ENCODE results near the gene TCF7L2.

DNA sequence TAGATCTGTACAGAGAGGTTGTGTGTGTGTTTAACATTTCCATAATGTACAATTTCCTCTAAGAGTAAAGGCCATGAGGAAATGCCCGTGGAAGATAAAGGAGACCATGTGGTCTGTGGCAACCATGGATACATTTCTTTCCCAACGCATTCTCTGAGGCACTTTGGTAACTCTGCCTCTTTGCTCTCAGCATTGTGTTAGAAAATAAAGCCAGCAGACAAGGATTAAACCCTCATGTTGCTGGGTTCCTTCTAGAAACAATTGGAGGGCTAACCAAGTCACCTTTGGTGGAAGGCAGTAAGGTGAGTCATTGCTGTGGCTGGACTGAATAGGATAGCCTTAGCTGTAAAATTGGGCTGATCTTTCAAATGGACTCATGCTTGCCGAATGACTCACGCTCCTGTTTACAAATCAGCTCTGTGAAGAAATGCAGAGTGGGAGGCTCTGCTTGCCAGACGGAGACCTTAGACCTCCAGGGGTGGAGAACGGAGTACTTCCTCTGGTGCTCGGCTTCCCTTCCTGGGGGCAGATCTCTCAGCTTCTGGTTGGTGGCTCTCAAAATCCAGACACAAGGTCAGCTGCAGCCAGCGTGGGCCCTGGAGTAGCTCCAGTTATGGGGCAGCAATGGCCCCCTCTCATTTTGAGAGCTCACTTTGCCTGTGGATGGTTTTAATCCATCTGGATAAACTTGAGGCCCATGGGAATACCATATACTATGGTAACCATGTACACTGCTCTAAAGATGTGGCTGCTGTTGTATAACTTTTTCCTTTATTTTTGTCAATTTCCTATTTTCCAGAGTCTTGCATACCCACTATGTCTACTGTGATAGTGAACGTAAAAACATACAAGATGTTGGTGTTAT, 137.3 kb downstream of the TCF7L2 start:
- no peak for TF ChIP-seq SIN3A (IDR thresholded peaks at IDR 0.05; ENCODE audit: borderline replicate concordance, insufficient read depth, low read length)
- no peak for TF ChIP-seq TAF1 (IDR thresholded peaks at IDR 0.05; ENCODE audit: borderline replicate concordance, insufficient read depth, low read length)
- TF ChIP-seq, protein P1, sequence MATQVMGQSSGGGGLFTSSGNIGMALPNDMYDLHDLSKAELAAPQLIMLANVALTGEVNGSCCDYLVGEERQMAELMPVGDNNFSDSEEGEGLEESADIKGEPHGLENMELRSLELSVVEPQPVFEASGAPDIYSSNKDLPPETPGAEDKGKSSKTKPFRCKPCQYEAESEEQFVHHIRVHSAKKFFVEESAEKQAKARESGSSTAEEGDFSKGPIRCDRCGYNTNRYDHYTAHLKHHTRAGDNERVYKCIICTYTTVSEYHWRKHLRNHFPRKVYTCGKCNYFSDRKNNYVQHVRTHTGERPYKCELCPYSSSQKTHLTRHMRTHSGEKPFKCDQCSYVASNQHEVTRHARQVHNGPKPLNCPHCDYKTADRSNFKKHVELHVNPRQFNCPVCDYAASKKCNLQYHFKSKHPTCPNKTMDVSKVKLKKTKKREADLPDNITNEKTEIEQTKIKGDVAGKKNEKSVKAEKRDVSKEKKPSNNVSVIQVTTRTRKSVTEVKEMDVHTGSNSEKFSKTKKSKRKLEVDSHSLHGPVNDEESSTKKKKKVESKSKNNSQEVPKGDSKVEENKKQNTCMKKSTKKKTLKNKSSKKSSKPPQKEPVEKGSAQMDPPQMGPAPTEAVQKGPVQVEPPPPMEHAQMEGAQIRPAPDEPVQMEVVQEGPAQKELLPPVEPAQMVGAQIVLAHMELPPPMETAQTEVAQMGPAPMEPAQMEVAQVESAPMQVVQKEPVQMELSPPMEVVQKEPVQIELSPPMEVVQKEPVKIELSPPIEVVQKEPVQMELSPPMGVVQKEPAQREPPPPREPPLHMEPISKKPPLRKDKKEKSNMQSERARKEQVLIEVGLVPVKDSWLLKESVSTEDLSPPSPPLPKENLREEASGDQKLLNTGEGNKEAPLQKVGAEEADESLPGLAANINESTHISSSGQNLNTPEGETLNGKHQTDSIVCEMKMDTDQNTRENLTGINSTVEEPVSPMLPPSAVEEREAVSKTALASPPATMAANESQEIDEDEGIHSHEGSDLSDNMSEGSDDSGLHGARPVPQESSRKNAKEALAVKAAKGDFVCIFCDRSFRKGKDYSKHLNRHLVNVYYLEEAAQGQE (IDR thresholded peaks at IDR 0.05; ENCODE audit: insufficient read depth in 1 of 2, low read depth in 2 of 2, low read length in 2 of 2) = no peak
- no peak; the same call in 1 of the 2 replicates for TF ChIP-seq POLR2AphosphoS5 (IDR thresholded peaks at IDR 0.05; ENCODE audit: low read depth, low read length)
- TF ChIP-seq FOXP2 (optimal IDR thresholded peaks at IDR 0.05; ENCODE audit: borderline replicate concordance, extremely low read depth, extremely low read length, insufficient read depth) = peak; percentile 93

Data from PFSK-1 (cell line).